Uterus (tissue), 2 donors: Measurements from ENCODE around the gene RAB15.

Experiments used
- POLR2A ChIP-seq, 2 donors: fragments of 450-650 bp; IDR thresholded peaks; one replicate each; pipeline ENCODE4 v1.6.1; 2016; ENCODE audit warnings: antibody characterized with exemption in 2 of 2, mild to moderate bottlenecking in 1 of 2, moderate library complexity in 1 of 2
- TF ChIP-seq, protein P1 (sequence below), 4 experiments: fragments of 200-600 bp in 2 of 4; fragments of 450-650 bp in 2 of 4; sonication (generic) in 2 of 4; IDR thresholded peaks; one replicate each; pipeline ENCODE4 v1.5.1; 2016 to 2019; ENCODE audit warnings: antibody characterized with exemption in 4 of 4, mild to moderate bottlenecking in 2 of 4, moderate library complexity in 1 of 4

DNA sequence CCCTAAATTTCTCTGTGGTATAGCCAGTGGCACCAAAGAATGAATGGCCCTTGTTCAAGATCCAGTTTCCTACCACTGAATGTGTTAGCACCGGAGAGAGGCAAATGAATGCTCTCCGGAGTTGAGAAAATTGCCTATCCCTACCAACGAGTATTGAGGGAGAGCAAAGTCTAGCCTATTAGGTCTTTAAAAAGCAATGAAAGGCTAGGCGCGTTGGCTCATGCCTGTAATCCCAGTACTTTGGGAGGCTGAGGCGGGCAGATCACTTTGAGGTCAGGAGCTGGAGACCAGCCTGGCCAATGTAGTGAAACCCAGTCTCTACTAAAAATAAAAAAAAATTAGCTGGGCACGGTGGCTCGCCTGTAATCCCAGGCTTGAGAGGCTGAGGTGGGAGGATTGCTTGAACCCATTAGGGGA, 898 bp upstream of the RAB15 start:
- TF ChIP-seq, protein P1, sequence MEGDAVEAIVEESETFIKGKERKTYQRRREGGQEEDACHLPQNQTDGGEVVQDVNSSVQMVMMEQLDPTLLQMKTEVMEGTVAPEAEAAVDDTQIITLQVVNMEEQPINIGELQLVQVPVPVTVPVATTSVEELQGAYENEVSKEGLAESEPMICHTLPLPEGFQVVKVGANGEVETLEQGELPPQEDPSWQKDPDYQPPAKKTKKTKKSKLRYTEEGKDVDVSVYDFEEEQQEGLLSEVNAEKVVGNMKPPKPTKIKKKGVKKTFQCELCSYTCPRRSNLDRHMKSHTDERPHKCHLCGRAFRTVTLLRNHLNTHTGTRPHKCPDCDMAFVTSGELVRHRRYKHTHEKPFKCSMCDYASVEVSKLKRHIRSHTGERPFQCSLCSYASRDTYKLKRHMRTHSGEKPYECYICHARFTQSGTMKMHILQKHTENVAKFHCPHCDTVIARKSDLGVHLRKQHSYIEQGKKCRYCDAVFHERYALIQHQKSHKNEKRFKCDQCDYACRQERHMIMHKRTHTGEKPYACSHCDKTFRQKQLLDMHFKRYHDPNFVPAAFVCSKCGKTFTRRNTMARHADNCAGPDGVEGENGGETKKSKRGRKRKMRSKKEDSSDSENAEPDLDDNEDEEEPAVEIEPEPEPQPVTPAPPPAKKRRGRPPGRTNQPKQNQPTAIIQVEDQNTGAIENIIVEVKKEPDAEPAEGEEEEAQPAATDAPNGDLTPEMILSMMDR (IDR thresholded peaks at IDR 0.05): no peak
- no peak for TF ChIP-seq POLR2A (IDR thresholded peaks at IDR 0.05)
